Fibroblast of skin of left biceps (primary cell): ENCODE measurements around the gene RNF224.

ENCODE experiments used
- DNase-seq, 2 experiments: peaks; one replicate each; pipeline ENCODE4 v3.0.0-alpha.2; 2013; ENCODE audit warnings: low read depth in 2 of 2

Gene RNF224

GRCh38 chr9:137215196-137215986 lies 11.9 kb upstream of the RNF224 start:
- no peak for DNase-seq

DNA sequence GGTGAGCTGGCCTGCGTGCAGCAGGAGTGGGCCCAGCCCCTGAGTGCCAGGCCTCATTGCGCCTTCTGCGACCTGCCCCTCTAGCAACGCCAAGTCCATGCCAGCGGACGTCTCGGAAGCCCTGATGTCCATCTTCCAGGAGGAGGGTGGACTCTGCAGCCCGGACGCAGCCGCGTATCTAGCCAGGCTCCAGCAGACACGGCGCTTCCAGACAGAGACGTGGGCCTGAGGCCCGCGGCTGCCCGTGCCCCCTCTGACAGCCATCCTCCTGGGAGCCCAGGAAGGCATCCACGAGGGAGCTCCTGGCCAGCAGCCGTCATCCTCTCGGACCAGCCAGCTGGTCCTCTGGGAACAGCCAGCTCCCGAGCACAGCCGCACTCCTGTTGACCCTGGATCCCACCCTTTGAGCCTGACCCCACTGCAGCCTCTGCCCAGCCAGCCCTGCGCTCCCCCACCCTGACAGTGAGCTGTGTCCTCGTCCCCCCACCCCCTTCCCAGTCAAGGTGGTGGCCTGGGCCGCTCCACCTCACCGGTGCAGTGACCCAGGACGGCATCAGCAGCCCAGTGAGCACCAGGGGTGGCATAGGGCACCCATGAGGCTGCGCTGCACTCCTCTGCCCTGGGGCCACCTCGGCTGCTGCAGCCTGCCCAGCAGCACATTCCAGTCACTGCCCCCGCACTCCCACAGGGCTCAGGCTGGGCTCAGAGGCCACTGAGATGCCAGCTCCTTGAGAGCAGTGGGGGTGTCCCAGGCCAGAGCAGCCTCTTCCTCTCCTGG lies 10.9 kb upstream of the RNF224 start:
- no peak for DNase-seq

DNA sequence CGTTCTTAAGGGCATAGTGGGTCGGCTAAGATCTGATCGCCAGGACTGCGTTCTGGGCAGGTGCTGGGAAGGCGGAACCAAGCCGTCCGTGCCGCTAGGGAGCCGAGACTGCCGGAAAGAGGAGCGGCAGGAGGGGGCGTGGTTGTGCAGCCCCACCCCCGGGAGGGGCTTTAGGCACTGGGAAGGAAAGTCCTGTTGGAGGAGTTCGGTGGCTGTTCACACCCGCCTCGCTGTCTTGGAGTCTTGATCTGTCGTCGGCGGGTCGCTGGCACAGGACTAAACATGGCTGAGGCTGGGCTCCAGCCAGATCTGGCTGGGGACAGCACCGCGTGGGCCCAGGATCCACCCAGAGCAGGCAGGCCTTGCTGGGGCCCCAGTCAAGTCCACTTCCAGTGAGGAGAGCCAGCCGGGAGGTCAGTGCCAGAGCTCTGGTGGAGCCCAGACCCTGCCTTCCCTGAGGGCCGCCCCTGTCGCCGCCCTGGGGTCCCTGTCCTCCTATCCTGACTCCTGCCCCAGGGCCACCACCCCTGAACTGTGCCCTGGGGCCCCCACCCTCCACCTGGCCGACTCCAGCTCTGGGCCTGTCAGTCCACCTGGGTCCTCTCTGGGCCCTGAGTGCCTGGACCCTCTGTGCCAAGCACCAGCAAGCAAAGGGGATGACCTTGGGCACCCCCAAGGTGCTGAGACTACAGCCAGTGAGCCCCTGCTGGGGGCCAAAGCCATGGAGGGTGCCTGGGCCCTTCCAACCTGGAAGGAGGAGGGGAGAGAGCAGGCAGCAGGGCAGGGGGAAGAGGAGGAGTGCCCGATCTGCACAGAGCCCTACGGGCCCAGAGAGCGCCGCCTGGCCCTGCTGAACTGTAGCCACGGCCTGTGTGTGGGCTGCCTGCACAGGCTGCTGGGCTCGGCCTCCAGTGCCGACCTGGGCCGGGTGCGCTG lies 9.8 kb upstream of the RNF224 start:
- DNase-seq = no peak

DNA sequence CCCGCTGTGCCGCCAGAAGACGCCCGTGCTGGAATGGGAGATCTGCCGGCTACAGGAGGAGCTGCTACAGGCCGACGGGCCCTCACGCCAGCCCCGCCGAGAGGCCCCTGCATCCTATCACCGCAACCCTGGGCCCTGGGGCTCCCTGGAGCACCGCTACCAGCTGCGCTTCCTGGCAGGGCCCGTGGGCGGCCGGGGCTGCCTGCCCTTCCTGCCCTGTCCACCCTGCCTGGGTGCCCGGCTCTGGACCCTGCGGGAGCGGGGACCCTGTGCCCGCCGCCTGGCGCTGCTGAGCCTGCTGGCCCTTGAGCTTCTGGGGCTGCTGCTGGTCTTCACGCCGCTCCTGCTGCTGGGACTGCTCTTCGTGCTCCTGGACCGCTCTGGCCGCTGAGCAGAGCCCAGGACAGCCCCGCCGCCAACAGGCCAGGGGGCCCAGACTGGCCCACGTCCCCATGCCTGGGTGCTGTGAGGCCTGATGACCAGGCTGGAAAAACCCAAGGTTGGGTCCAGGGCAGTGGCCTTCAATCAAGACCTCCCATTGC lies 9.0 kb upstream of the RNF224 start:
- DNase-seq = no peak

DNA sequence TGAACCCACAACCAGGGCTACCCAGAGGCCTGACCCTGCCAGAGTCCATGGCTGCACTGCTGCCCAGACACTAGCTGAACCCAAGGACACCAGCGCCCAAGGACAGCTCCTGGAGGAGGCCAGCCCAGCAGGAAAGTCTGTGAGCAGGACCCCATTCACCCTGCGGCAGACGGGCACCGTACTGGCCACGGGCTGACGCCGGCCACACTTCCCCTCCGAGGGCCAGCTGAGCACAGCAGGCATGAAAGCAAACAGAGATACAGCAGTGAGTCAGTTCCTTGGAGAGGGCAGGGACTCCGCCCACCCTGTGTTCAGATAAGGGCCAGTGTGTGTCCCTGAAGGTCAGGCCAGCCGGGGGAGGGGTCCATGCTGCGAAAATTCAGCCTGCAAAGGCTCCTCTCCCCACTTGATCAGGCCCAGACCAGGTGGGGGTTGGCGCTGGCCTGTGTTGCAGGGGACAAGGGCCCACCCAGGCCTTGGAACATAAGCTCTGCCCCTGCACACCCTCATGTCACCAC lies 8.5 kb upstream of the RNF224 start:
- no peak for DNase-seq

DNA sequence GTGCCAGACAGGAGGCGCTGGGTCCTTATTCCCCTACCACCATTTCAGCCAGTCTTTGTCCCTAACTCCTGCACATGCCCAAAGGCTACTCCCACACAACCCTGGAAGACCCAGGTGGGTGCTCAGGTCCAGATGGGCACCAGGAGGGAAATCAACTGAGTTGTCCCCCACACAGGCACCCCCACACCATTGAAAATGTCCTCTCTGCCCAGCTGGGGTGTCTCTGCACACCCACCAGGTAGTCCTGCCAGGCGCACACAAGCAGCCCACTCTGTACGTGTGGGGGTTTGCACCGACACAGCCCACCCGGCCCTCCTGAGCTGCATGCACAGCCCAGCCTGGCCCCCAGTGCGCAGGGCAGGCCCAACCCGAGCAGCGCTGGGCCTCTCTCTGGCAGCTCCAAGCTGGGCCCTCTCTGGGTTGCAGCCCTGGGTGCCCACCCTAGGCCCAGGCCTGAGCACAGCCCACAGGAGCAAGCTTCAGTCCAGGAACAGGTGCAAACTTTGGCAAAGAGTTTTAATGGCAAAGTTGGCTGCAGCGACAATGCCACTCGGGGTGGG lies 7.5 kb upstream of the RNF224 start:
- DNase-seq = no peak

- no peak for DNase-seq
These were observed 6.8 kb upstream of the RNF224 start for GRCh38 chr9:137220317-137221094.

DNA sequence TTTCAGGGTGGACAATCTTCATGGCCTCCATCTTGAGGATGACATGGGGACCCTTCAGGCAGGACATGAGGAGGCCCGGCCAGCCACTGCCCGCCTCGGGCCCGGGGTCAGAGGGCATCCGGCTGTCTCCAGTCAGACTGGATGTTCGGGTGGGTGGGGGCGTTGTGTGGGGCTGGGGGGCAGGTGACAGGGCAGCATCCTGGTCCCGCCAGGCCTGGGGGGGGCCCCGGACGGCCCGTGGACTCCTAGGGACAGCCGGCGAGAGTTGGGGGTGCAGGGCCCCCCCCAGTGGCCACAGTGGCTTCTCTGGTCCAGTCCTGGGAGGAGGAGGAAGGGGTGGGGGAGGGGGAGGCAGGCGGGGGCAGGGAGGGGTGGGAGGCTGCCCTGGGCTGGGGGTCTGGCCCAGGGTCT lies 6.2 kb upstream of the RNF224 start:
- no peak for DNase-seq

- DNase-seq = no peak
These were observed 5.7 kb upstream of the RNF224 start for GRCh38 chr9:137221506-137222111.

DNA sequence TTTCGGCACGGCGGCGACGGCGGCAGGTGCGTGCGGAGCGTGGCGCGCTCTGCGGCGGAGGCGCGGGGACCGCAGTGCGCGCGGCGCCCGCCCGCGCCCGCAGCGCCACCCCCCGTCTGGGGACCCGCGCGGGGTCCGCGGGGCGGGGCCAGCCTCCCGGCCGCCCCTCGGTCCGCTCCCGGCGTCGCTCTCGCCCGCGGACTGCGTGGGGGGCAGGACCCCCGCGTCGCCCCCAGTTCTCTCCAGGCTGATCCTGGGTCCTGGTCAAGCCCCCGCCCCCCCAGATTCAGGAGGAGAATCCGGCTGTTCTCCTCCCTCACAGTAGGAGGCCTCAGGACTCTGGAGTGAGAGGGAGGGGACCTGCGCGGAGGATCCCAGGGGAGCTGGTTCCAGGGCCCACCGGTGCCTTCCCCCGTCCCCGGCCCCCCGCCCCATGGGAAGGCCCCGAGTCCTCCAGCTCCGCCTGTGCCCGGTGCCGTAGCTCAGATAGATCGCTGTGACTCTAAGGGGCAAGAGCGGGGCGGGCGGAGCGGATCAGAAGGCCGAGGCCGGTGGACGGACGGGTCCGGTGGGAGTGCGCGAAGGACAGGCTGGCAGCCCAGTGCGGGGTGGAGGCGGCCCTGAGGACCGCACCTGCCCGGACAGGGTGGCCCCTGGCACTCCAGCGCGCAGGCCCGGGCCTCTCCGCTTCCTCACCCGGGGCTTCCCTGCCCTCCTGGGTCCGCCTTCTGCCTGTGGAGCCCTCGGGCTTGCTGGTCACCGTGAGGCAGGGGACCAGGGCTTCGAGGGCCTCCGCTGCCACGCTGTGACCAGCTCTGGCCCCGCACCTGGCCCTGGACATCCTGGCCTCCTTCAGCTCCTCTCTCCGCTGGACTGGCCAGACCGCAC lies 4.9 kb upstream of the RNF224 start, which contains the start of gene RNF208:
Gene RNF208, minus strand, starts transcription at position 51 of the 888 bp plus-strand sequence. CDS start 1,028 bp downstream, outside the sequence.
- no peak for DNase-seq

DNA sequence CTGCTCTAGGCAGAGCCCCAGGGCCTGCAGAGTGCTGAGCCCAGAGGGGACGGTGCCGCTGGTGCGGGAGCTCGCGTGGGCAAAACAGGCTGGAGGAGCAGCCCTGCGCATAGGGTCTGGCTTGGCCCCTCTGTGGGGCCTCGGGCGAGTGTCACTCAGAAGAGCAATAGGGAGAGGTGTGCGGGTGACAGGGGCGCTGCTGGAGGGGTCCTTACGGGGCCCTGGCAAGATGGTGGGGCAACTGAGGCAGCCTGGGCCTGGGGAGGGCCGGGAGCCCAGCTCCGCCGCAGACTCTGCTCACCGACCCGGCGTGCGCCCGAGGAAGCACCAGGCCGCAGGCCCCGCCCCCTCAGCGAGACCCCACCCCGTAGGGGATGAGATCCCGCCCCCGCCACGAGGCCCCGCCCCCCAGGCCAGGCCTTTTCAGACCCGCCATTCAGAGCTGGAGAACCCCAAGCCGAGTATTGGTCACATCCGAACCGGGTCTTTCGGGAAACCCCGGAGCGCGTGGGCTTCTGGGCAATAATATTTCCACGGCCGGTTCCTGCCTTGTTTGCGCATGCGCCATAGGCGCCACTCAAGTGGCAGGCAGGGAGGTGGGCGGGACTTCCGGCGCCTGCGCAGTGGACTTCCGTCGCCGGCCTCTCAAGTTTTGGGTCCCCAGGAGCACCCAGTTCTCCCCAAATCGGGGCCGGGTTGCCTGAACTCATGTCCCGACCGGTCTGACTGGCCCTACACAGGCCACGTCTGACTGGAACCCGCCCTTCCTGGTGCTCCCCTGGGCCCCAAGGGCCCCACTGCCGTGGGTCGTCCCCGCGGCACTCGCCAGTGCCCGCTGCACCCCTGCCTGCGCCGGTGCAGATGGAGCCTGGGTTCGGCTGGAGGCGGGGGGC lies 4.0 kb upstream of the RNF224 start:
- DNase-seq = peak; percentile 96 to 97

DNA sequence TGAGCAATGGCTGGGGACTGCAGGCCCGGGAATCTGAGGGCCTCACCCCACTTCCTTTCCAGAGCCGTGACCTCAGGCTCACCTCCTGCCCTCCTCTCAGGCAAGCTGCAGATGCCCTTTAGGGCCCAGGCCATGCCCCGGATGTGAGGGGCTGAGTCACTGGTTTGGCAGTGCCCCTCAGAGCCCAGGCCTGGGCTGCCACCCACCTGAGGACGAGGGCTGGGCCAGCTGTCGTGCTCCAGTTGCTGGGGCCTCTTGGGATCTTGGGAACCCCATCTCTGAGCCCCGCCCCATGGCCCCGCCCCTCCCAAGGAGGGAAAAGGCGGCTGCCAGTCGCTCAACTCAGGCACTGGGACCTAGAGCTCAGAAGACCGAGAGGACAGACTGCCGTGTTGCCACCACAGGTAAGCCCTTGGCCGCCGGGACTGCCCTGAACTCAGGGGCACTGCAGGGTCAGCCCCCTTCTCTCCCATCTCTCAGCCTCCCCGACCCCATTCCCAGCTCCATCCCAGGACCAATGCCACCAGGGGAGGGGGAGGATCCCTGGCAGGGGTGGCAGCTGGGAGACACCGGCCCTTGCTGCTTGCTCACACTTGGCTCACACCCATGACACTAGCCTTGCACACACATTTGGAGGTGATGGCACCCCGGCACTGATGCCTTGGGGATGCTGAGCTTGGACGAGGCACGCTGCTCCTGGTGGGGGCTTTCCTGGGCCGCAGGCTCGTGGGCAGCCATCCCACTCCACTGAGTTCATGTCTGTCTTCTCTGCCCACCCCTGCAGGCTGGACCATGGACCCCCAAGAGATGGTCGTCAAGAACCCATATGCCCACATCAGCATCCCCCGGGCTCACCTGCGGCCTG lies 2.2 kb upstream of the RNF224 start, which contains the start of gene CYSRT1:
Gene CYSRT1, plus strand, starts transcription at position 345 of the 865 bp plus-strand sequence. Its CDS starts 448 bp downstream, at position 793.
- no peak for DNase-seq

GRCh38 chr9:137225699-137226331 lies 1.5 kb upstream of the RNF224 start:
- no peak for DNase-seq

DNA sequence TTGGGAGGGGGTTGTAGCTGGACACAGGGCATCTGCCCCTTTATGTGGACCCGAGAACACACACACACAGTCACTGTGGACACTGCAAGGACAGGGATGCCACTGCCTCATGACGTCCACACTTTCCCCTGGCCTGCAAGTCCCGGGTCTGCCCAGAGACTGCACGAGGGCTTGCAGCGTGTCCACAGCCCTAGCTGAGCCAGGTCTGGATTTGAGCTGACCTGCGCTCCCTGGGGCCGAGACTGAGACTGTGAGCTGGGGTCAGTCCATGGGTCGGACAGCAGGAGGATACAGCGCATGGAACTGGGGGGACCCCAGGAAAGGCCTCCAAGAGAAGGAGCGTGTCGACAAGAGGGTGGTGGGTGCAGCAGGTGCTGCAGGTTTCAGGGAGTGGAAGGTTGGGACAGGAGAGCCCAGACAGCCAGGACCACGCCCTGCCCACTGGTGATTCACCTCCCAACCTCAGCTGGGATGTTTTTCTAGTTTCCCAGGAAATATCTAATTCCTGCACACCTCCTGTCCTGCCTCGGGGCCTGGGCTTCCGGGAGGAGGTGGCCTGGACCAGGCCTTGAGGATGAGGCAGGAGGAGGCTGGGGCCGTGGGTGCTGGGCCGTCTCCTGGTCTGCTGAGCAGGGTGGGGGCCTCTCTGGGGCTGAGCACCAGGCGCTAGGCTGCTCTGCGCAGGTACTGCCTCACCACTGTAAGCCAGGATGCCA lies 806 bp upstream of the RNF224 start:
- no peak for DNase-seq

DNA sequence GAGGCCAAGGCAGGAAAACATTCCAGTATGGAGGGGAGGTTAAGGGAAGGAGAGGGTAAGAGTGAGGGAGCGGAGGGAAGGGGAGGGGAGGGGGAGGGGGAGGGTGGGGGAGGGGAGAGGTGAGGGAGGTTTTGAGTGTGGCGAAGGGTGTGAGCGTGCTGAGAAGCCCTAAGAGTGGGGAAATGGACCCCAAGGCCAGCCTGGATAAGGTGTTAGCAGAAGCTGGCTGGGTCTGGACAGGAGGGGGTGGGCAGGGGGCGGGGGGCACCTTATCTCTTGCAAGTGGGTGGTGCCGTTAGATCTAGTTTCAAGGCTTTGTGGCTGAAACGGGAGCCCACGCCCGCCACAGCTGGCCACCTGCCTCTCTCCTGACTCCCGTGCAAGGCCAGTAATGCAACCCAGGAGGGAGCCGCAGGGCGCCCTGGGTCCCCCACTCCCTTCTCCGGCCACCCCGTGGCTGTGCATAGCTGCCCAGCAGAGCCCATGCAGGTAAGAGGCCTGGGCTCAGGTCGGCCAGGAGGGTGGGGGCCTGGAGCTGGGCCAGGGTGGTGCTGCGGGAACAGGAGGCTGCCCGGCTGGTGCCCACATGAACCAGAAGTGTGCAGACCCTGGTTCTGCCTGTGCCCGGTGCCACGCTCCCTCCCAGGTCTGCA lies 677 bp downstream of the RNF224 start:
- no peak for DNase-seq
